Neural cell (in vitro differentiated cells): ENCODE data around the gene SNRPA1. TPM values are rescaled to one million over a fixed set of nuclear protein-coding genes. Genes with fewer than 3 reads are reported as not detected.

Source experiments
- polyA plus RNA-seq: library from polyadenylated mRNA; depleted of rRNA; stranded (reverse); fragments of >200 nt; gene quantifications from 2 replicates; pipeline ENCODE4 v1.2.3, GENCODE V29; 2014

Gene SNRPA1
- polyA plus RNA-seq, 1 donor from 2014 or later, result 53.6 TPM

Other genes with a start within 250 kb of the SNRPA1 start
- 16.1 and 18.1 TPM in 2 replicates for gene CHSY1, start 43.2 kb downstream of the SNRPA1 start, polyA plus RNA-seq
- gene SELENOS, start 17.8 kb downstream of the SNRPA1 start, polyA plus RNA-seq, result 128 and 136 TPM in 2 replicates
- gene PCSK6, start 194.5 kb upstream of the SNRPA1 start, polyA plus RNA-seq, result 1.1 and 1.4 TPM in 2 replicates